SU-DHL-6 (cell line): ENCODE data around the gene RPL27A.

Experiments used
- EZH2phosphoT487 ChIP-seq: fragments of 200-600 bp; sonication (generic), shearing (Covaris generic); conservative IDR thresholded peaks from 2 replicates; pipeline ENCODE4 v1.6.1; 2018; ENCODE audit warnings: mild to moderate bottlenecking, antibody characterized with exemption, low read length, moderate library complexity, mixed read lengths
- TF ChIP-seq, protein P1 (sequence below): fragments of 200-600 bp; sonication (generic); IDR thresholded peaks from one replicate; pipeline ENCODE4 v1.5.1; 2017; ENCODE audit warnings: antibody characterized with exemption, mild to moderate bottlenecking, low read length, moderate library complexity; ENCODE audit not compliant: insufficient read depth, poor library complexity, severe bottlenecking

DNA sequence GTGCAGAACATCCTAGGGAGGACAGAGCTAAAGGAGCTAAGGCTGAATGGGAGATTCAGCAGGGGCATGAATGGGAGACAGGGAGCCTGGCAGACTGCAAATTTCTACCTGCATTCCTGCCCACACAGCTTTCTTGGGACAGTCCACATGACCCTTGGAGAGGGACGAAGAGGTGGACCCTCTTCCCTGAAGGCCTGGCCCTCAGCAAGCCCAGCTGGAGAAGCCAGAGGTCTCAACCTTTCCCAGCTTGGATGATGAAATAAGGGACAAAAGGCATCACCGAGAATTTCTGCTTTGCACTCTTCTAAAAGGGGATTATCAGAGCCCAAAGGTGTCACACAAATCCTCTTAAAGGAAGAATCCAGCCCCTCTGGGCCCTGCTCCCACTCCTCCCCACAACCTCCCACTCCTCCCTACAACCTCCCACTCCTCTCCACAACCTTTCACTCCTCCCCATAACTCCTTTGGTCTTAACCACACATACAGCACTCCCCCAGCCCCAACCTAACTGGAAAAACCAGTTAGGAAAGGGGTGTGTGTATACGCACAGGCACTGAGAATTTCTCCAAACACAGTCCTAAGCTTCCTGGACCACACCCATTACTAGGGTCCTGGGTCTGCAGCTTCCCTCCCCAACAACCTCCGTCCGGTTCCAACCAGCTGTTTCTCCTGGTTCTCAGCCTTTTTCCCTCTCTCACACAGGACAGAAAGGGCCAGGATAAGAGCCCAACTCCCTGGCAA, 38.4 kb downstream of the RPL27A start:
- TF ChIP-seq, protein P1, sequence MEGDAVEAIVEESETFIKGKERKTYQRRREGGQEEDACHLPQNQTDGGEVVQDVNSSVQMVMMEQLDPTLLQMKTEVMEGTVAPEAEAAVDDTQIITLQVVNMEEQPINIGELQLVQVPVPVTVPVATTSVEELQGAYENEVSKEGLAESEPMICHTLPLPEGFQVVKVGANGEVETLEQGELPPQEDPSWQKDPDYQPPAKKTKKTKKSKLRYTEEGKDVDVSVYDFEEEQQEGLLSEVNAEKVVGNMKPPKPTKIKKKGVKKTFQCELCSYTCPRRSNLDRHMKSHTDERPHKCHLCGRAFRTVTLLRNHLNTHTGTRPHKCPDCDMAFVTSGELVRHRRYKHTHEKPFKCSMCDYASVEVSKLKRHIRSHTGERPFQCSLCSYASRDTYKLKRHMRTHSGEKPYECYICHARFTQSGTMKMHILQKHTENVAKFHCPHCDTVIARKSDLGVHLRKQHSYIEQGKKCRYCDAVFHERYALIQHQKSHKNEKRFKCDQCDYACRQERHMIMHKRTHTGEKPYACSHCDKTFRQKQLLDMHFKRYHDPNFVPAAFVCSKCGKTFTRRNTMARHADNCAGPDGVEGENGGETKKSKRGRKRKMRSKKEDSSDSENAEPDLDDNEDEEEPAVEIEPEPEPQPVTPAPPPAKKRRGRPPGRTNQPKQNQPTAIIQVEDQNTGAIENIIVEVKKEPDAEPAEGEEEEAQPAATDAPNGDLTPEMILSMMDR = no peak
- TF ChIP-seq EZH2phosphoT487 = no peak
